ENCODE results near the gene MYCBPAP.

MYCBPAP gene

GRCh38 chr17:50507871-50508572 is at the start of gene MYCBPAP:
Gene MYCBPAP (plus strand): TSS chr17:50508439. CDS start chr17:50508675, 236 bp downstream.
- DNase-seq (ENCODE audit: low read depth, low spot score), result peak; percentile 57

GRCh38 chr17:50458701-50459676 is 49.2 kb upstream of the MYCBPAP start:
- no peak for DNase-seq (ENCODE audit: low read depth, low spot score)

- DNase-seq (ENCODE audit: low read depth, low spot score), result no peak
These were observed 48.5 kb upstream of the MYCBPAP start for GRCh38 chr17:50459756-50460155.

GRCh38 chr17:50460831-50461526 is 47.3 kb upstream of the MYCBPAP start:
- no peak for DNase-seq (ENCODE audit: low read depth, low spot score)

DNA sequence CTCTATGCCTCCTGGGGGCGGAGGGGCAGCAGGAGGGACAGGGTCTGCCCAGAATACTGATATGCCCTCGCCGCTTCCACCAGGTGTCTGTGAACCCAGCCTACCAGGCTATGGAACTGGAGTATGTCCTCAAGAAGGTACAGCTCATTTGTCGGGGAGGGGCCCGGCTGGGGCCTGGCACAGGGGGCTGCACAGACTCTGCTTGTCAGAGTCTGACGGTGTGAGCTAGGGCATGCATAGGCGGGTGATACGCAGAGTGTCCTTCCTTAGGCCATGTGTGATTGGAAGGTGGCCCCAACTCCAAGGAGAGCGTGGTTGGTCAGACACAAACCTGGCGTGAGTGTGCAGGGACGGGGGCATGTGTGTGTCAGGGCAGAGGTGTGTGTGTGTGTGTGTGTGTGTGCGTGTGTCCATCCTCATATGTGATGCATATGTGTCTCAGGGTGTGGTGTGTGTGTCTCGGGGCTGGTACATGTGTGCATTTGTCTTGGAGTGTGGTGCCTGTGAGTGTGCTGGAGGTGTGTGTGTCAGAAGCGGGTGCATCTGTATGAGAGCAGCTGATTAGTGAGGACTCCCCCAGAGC is 46.6 kb upstream of the MYCBPAP start:
- no peak for DNase-seq (ENCODE audit: low read depth, low spot score)

DNA sequence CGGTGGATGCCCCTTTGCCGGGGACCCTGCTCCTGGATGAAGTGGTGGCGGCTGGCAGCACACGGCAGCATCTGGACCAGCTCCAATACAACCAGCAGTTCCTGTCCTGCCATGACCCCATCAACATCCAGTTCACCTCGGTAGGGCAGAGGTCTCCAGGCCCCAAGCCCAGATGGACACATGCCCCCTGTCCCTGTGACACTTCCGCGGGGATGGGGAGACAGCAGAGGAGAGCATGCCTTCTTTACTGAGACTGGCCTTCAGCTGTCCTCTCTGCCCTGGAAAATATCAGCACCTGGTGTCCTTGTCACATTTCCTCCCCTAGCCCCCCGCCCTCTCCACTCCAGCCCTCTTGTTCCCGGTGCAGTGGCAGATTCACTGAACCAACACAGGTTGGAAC is 45.8 kb upstream of the MYCBPAP start:
- no peak for DNase-seq (ENCODE audit: low read depth, low spot score)

DNA sequence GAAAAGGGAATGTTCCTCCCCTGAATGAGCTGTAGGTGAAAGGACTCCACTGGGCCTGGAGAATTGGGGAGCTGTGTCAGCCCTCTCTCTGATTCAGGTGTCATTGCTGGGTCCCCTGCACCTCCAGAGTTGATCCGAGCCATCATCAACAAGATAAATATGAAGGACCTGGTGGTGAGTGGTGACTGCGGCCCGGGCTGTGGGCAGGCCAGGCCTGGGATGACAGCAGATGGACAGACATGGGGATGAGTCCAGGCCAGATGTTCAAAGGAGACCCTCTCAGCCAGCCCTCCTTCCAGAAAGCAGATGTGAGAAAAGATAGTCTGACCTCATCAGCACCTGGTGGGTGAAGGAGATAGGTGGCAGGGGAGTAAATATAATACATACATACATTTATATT is 44.1 kb upstream of the MYCBPAP start:
- no peak for DNase-seq (ENCODE audit: low read depth, low spot score)

DNA sequence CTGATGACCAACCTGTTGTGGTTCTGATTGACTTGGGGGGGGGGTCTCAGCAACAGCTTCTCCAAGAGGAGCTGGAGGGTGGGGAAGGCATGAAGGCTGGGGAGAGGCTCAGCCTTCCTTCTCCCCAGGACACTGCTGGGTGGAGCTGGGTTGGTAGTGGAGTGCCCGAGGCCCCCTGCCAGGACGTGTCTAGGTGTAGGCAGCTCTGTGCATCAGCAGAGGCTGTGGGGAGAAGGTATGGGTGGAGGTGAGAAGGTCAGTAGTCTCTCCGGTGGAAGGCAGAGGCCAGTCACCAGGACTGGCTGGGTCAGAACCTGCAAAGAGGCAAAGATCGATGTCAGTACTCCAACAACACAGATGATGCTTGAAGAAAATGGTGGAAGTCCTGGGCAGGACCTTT is 43.5 kb upstream of the MYCBPAP start:
- DNase-seq (ENCODE audit: low read depth, low spot score), result no peak

GRCh38 chr17:50465171-50465570 is 43.1 kb upstream of the MYCBPAP start:
- DNase-seq (ENCODE audit: low read depth, low spot score), result no peak

- no peak for DNase-seq (ENCODE audit: low read depth, low spot score)
These were observed 42.6 kb upstream of the MYCBPAP start for GRCh38 chr17:50465635-50466034.

- DNase-seq (ENCODE audit: low read depth, low spot score), result no peak
These were observed 41.7 kb upstream of the MYCBPAP start for GRCh38 chr17:50466371-50467113.

DNA sequence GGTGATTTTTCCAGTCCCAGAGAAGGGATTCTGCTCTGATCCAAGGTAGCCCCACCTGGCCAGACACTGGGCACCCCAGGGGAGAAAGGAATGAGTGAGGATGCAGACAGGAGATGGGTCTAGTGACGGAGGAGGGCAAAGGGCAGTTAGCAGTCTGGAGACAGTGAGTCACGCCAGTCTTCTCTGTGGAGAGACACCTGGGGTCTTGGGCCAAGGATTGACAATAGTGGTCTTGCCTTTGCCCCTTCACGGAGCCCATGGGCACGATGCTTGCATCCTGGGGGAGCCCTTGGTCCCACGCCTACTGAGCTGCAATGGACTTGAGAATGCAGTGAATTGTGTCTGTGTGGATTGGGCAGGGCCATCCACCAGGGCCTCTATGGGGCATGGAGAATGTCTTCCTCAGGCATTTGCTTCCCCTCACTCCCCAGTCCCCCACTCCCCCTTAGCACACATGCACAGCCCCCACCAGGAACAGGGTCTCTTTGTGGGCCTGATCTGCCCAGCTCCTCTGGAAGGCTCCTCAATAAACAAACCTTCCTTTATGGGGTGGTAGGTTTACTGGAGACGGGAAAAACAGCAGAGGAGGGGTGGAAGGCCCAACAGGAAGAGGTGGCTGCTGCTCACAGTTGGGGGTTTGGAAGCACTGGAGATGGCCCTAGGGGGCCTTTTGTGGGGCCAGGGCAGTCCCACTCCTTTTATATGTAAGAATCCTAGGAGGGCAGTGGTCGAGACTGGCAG is 41.0 kb upstream of the MYCBPAP start:
- DNase-seq (ENCODE audit: low read depth, low spot score), result no peak

GRCh38 chr17:50467855-50468303 is 40.4 kb upstream of the MYCBPAP start:
- DNase-seq (ENCODE audit: low read depth, low spot score), result no peak

GRCh38 chr17:50468304-50469207 is 39.7 kb upstream of the MYCBPAP start, which contains the start of gene CHAD:
Gene CHAD (minus strand): TSS chr17:50468880. CDS start chr17:50468813, 67 bp downstream.
- no peak for DNase-seq (ENCODE audit: low read depth, low spot score)

GRCh38 chr17:50469208-50469605 is 39.0 kb upstream of the MYCBPAP start:
- no peak for DNase-seq (ENCODE audit: low read depth, low spot score)

- no peak for DNase-seq (ENCODE audit: low read depth, low spot score)
These were observed 38.5 kb upstream of the MYCBPAP start for GRCh38 chr17:50469671-50470305.

DNA sequence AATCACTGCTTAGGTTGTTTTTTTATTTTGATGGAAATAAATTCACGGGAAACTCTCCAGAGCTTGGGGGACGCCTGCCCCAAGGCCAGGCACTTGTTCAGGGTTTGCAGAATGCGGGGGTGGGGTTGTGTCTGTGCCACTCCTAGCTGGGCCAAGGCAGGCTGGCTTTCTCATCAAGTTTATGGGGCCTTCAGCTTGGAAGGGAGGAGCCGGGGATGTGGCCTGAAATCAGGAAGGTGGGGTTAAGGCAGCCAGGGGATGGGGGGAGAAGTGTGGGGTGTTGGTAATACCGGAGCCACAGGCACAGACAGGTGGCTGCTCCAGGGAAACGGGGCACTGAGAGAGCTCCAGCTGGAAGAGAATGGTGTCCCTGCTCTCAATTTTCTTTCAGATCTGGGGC is 37.8 kb upstream of the MYCBPAP start:
- DNase-seq (ENCODE audit: low read depth, low spot score), result no peak
